HL-60 (cell line): ENCODE results near the gene CALR3.

Experiments
- DNase-seq, 2 experiments: peaks; one replicate each; pipeline ENCODE4 v3.0.0-alpha.2; 2010 to 2020; ENCODE audit warnings: low read depth in 1 of 2, low spot score in 1 of 2
- H3K27ac ChIP-seq: fragments of 250-450 bp; sonication (Bioruptor Pico); replicated peaks from 2 replicates; pipeline ENCODE4 v1.5.1; 2020; ENCODE audit warnings: mild to moderate bottlenecking, moderate library complexity
- H3K27me3 ChIP-seq: fragments of 250-450 bp; sonication (Bioruptor Pico); 2 replicates; pipeline ENCODE4 v1.5.1; 2021; ENCODE audit warnings: mild to moderate bottlenecking, moderate library complexity; ENCODE audit not compliant: insufficient read depth, poor library complexity, severe bottlenecking
- H3K4me3 ChIP-seq: replicated peaks from 2 replicates; pipeline ENCODE4 v1.5.1; 2011; ENCODE audit warnings: mild to moderate bottlenecking, control low read depth, low read length; ENCODE audit not compliant: insufficient read depth
- CTCF ChIP-seq: IDR thresholded peaks from one replicate; pipeline ENCODE4 v1.5.1; 2011; ENCODE audit warnings: low read length, control low read depth, inconsistent platforms; ENCODE audit not compliant: insufficient read depth
- GABPA ChIP-seq: IDR thresholded peaks from 2 replicates; pipeline ENCODE4 v1.6.1; 2012; ENCODE audit warnings: low read depth
- POLR2AphosphoS5 ChIP-seq: IDR thresholded peaks from 2 replicates; pipeline ENCODE4 v1.6.1; 2012; ENCODE audit warnings: low read depth
- REST ChIP-seq: IDR thresholded peaks from 2 replicates; pipeline ENCODE4 v1.6.1; 2012; ENCODE audit warnings: low read depth; ENCODE audit not compliant: insufficient replicate concordance
- SPI1 ChIP-seq: IDR thresholded peaks from 2 replicates; pipeline ENCODE4 v1.6.1; 2012; ENCODE audit warnings: low read depth, mild to moderate bottlenecking, borderline replicate concordance

The CALR3 gene

GRCh38 chr19:16530540-16531379, 34.8 kb upstream of the CALR3 start:
- DNase-seq: no peak
- TF ChIP-seq GABPA (no peak), POLR2AphosphoS5 (no peak), SPI1 (no peak), REST (no peak), CTCF (no peak)
- Histone ChIP-seq H3K27me3 (no peaks in the 10 kb centered on the region), H3K4me3 (no peak overlapping the region), H3K27ac (no peak overlapping the region)

DNA sequence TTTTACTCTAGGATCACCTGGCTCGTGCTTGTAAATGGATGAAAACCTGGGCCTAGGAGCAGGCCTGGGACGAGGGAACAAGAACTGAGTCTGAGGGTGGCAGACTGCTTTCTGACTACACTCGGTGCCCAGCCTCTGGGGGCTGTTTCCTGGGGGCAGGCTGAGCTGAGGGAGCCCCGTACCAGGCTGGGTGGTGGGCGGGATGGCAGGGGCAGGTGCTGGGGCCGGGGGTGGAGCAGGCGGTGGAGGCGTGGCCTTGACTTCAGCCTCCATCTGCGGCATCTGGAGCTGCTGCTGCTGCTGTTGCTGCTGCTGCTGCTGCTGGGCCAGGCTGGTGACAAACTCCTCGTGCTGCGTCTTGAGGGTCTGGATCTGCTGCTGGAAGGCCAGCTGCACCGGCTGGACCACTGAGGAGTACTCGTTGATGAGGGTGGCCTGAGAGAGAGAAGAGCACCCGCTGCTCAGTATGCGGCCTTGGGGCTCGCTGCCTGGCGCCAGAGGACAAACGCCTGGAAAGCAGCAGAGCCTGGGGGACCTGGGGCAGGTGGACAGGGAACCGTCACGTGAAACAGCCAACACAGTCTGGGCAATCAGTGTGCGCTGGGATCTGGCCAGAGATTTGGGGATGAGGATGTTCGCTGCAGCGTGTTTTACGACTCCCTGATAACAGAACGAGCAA, 33.6 kb upstream of the CALR3 start:
- TF ChIP-seq SPI1 (no peak), CTCF (no peak), GABPA (no peak), REST (no peak), POLR2AphosphoS5 (0 out of 2 replicates have a peak, but pooled peaks have one; percentile 20)
- Histone ChIP-seq H3K27ac (no peak overlapping the region), H3K4me3 (no peak overlapping the region), H3K27me3 (no peaks in the 10 kb centered on the region)
- no peak for DNase-seq

DNA sequence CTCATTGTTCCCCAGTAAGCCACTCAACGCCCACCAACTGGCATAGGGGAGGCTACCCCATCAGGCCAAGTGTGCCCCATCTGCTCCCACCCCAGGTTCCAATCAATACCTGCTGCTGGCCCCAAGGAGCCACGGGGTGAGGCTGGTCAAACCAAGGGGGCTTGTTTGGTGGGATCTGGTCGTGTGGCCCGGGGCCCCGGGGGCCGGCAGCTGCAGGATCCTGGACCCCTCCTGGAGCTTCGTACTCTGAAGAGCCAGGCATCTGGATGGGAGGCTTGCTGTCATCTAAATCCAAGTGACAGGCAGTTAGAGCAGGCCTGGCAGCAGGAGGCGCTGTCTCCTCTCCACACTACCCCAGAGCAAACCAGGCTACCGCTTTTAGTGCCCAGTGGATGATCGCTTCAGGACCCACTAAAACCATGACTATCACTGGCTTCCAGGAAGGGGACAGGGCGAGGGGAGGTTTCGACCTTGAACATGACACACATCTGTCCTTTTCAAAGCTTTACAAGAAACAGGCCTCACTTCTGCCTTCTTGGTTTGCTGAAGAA, 32.1 kb upstream of the CALR3 start:
- Histone ChIP-seq H3K27ac (no peak overlapping the region), H3K4me3 (no peak overlapping the region), H3K27me3 (no peaks in the 10 kb centered on the region)
- peak; percentile 39; the same call in 1 of the 2 replicates for TF ChIP-seq POLR2AphosphoS5
- TF ChIP-seq CTCF: peak; percentile 55
- no peak for TF ChIP-seq REST
- peak in 1 of 2 experiments; percentile 30 for DNase-seq
